Panc1 (cell line): Measurements from ENCODE around the gene RCN2. TPM values are rescaled to one million over a fixed set of nuclear protein-coding genes. Genes with fewer than 3 reads are reported as not detected.

Experiments used
- ATAC-seq: fragments of 200-7000 bp; cut with Tn5 transposase; 2 replicates; pipeline ENCODE4 v1.9.1; 2020; ENCODE audit warnings: mild to moderate bottlenecking, moderate library complexity
- BruUV-seq: library from RNA; stranded (reverse); fragments of 400-500 nt; replicated peaks from 2 replicates; lab custom pipeline; 2021; lab: Mats Ljungman, UMichigan
- CTCF ChIA-PET: fragments of 300-600 bp; sonication (Branson Sonifier 250); formaldehyde crosslinking; loops from one replicate; lab custom pipeline; 2022; ENCODE audit warnings: antibody characterized with exemption; lab: Charles Lee
- POLR2A ChIA-PET: fragments of 300-600 bp; sonication (Branson Sonifier 250); formaldehyde crosslinking; loops from one replicate; lab custom pipeline; 2022; ENCODE audit warnings: antibody characterized with exemption; lab: Charles Lee
- DNase-seq: peaks from one replicate; pipeline ENCODE4 v3.0.0-alpha.2; 2010; ENCODE audit warnings: low read depth, low spot score
- H3K27ac ChIP-seq: 2 replicates; pipeline ENCODE4 v1.5.1; 2011; ENCODE audit warnings: mild to moderate bottlenecking, low read length, inconsistent platforms
- H3K27me3 ChIP-seq: fragments of 200-500 bp; sonication (Bioruptor generic); 2 replicates; pipeline ENCODE4 v1.6.0; 2014; ENCODE audit warnings: low read length, inconsistent platforms; ENCODE audit not compliant: control insufficient read depth, insufficient read depth
- H3K36me3 ChIP-seq: fragments of 200-500 bp; sonication (Bioruptor generic); 2 replicates; pipeline ENCODE4 v1.5.1; 2014; ENCODE audit warnings: inconsistent platforms, mild to moderate bottlenecking, low read length, moderate library complexity; ENCODE audit not compliant: control insufficient read depth, insufficient read depth
- H3K4me1 ChIP-seq: 2 replicates; pipeline ENCODE4 v1.5.1; 2011; ENCODE audit warnings: inconsistent platforms, mild to moderate bottlenecking, low read length, moderate library complexity; ENCODE audit not compliant: control insufficient read depth, insufficient read depth
- H3K4me3 ChIP-seq, 2 experiments: 2 replicates each; pipeline ENCODE4 v1.5.1; 2011 to 2012; ENCODE audit warnings: low read depth in 2 of 2, low read length in 2 of 2, mild to moderate bottlenecking in 2 of 2, inconsistent platforms in 1 of 2, moderate library complexity in 1 of 2
- H3K9me3 ChIP-seq: fragments of 200-500 bp; sonication (Bioruptor generic); 2 replicates; pipeline ENCODE4 v1.5.1; 2014; ENCODE audit warnings: low read depth, mild to moderate bottlenecking, inconsistent platforms, low read length, moderate library complexity; ENCODE audit not compliant: control insufficient read depth, insufficient read depth
- CTCF ChIP-seq: fragments of 450-650 bp; IDR thresholded peaks from 2 replicates; pipeline ENCODE4 v1.5.1; 2017; ENCODE audit warnings: mild to moderate bottlenecking
- POLR2AphosphoS5 ChIP-seq: IDR thresholded peaks from 2 replicates; pipeline ENCODE4 v1.6.1; 2012; ENCODE audit warnings: mild to moderate bottlenecking, low read depth, low read length, moderate library complexity
- REST ChIP-seq, 2 experiments: IDR thresholded peaks; 2 replicates each; pipeline ENCODE4 v1.6.1; 2011 to 2012; ENCODE audit warnings: low read depth in 2 of 2, control low read depth in 1 of 2, low read length in 1 of 2, mild to moderate bottlenecking in 1 of 2, moderate library complexity in 1 of 2; ENCODE audit not compliant: insufficient read depth in 1 of 2
- SIN3A ChIP-seq: IDR thresholded peaks from 2 replicates; pipeline ENCODE4 v1.6.1; 2012; ENCODE audit warnings: low read depth, mild to moderate bottlenecking, low read length, moderate library complexity, borderline replicate concordance; ENCODE audit not compliant: insufficient read depth
- TCF7L2 ChIP-seq: IDR thresholded peaks from 2 replicates; pipeline ENCODE4 v1.6.1; 2011; ENCODE audit warnings: mild to moderate bottlenecking, low read depth, low read length, inconsistent platforms
- in situ Hi-C: cut with HindIII; loops from 2 replicates; pipeline ENCODE4 v1.10.0; 2016; ENCODE audit warnings: low sequenced_read_pairs, low pct_unique_long_range_greater_than_20kb
- intact Hi-C: fragments of 100-400 bp; cut with micrococcal nuclease; formaldehyde crosslinking; loops from one replicate; pipeline ENCODE4 v1.10.0; 2022; ENCODE audit not compliant: unreplicated experiment
- total RNA-seq: library from RNA; stranded (reverse); gene quantifications from one replicate; pipeline ENCODE4 v1.2.1, GENCODE V29; 2021; ENCODE audit not compliant: unreplicated experiment

RCN2 gene
- total RNA-seq, 1 experiment from 2014 or later, result 60.7 TPM

GRCh38 chr15:76979331-76979925, 47.9 kb downstream of the RCN2 start:
- no TSS peak for BruUV-seq
- DNase-seq, result no peak
- ChIA-PET POLR2A (no interaction called here), CTCF (no interaction called here)
- TF ChIP-seq REST (IDR thresholded peaks at IDR 0.05; ENCODE audit: insufficient read depth in 1 of 2, low read depth in 2 of 2, low read length in 1 of 2), result no peak
- TF ChIP-seq CTCF, result no peak
- no peak for TF ChIP-seq SIN3A
- no peak for TF ChIP-seq TCF7L2
- TF ChIP-seq POLR2AphosphoS5, result no peak
- no peak overlapping the region for H3K4me3 ChIP-seq
- ATAC-seq, result no peak
- intact Hi-C loops (no loop called here), in situ Hi-C loops (no loop called here)
- H3K27me3 ChIP-seq, result no peaks in the 10 kb centered on the region
- H3K9me3 ChIP-seq, result no peaks in the 10 kb centered on the region
- no peaks in the 10 kb centered on the region for H3K4me1 ChIP-seq
- H3K27ac ChIP-seq, result no peak overlapping the region
- H3K36me3 ChIP-seq, result no peaks in the 10 kb centered on the region

- in situ Hi-C loops, result no loop called here
- ChIA-PET POLR2A (no interaction called here), CTCF (no interaction called here)
Measured at GRCh38 chr15:76979996-76980520, 48.5 kb downstream of the RCN2 start.

More at GRCh38 chr15:76979996-76980520, 48.5 kb downstream of the RCN2 start:
- no peaks in the 10 kb centered on the region for H3K27me3 ChIP-seq
- no peaks in the 10 kb centered on the region for H3K36me3 ChIP-seq
- H3K4me1 ChIP-seq, result no peaks in the 10 kb centered on the region
- no peak for TF ChIP-seq TCF7L2
- no peak for TF ChIP-seq CTCF
- TF ChIP-seq REST (IDR thresholded peaks at IDR 0.05; ENCODE audit: insufficient read depth in 1 of 2, low read depth in 2 of 2, low read length in 1 of 2), result no peak
- TF ChIP-seq SIN3A, result no peak
- no peak for TF ChIP-seq POLR2AphosphoS5
- H3K27ac ChIP-seq, result no peak overlapping the region
- no peak overlapping the region for H3K4me3 ChIP-seq
- BruUV-seq, result no TSS peak
- no peak for ATAC-seq
- no peaks in the 10 kb centered on the region for H3K9me3 ChIP-seq
- DNase-seq, result no peak
- intact Hi-C loops, result no loop called here
